H9 (cell line): ENCODE measurements around the gene PCYT2. TPM values are rescaled to one million over a fixed set of nuclear protein-coding genes. Genes with fewer than 3 reads are reported as not detected.

Experiments used
- DNase-seq: peaks from one replicate; pipeline ENCODE4 v3.0.0-alpha.2; 2017
- H2AFZ ChIP-seq: one replicate; pipeline ENCODE4 v1.6.1; 2013; ENCODE audit warnings: mild to moderate bottlenecking, low read length, control low read depth, moderate library complexity
- H2AK5ac ChIP-seq: 2 replicates; pipeline ENCODE4 v1.6.1; 2013; ENCODE audit warnings: low read length, control low read depth, mixed read lengths; ENCODE audit not compliant: insufficient read length
- H2BK120ac ChIP-seq: one replicate; pipeline ENCODE4 v1.6.1; 2013; ENCODE audit warnings: low read depth, mild to moderate bottlenecking, low read length, control low read depth, inconsistent platforms; ENCODE audit not compliant: poor library complexity, severe bottlenecking
- H2BK12ac ChIP-seq: 2 replicates; pipeline ENCODE4 v1.6.1; 2013; ENCODE audit warnings: low read length, control low read depth, mixed read lengths, low read depth; ENCODE audit not compliant: insufficient read length
- H2BK15ac ChIP-seq: 2 replicates; pipeline ENCODE4 v1.6.1; 2013; ENCODE audit warnings: low read depth, low read length, control low read depth
- H2BK20ac ChIP-seq: one replicate; pipeline ENCODE4 v1.6.1; 2013; ENCODE audit warnings: low read depth, mild to moderate bottlenecking, low read length, control low read depth, inconsistent platforms; ENCODE audit not compliant: poor library complexity, severe bottlenecking
- H2BK5ac ChIP-seq: 2 replicates; pipeline ENCODE4 v1.6.1; 2013; ENCODE audit warnings: low read length, control low read depth, mixed read lengths; ENCODE audit not compliant: insufficient read length
- H3K14ac ChIP-seq: 2 replicates; pipeline ENCODE4 v1.6.1; 2013; ENCODE audit warnings: low read length, control low read depth; ENCODE audit not compliant: insufficient read depth
- H3K18ac ChIP-seq: 2 replicates; pipeline ENCODE4 v1.6.1; 2013; ENCODE audit warnings: low read depth, mild to moderate bottlenecking, mixed read lengths, low read length, control low read depth; ENCODE audit not compliant: insufficient read length
- H3K23ac ChIP-seq: 2 replicates; pipeline ENCODE4 v1.6.1; 2013; ENCODE audit warnings: low read length, control low read depth, mixed read lengths, low read depth; ENCODE audit not compliant: insufficient read length
- H3K23me2 ChIP-seq: 2 replicates; pipeline ENCODE4 v1.6.1; 2013; ENCODE audit warnings: low read depth, mild to moderate bottlenecking, mixed read lengths, low read length, control low read depth; ENCODE audit not compliant: insufficient read length, poor library complexity, severe bottlenecking
- H3K27ac ChIP-seq: 2 replicates; pipeline ENCODE4 v1.5.1; 2013; ENCODE audit warnings: low read length, control low read depth, mixed read lengths, low read depth; ENCODE audit not compliant: insufficient read length
- H3K27me3 ChIP-seq: 2 replicates; pipeline ENCODE4 v1.6.1; 2013; ENCODE audit warnings: low read length, control low read depth, inconsistent platforms; ENCODE audit not compliant: insufficient read depth
- H3K4ac ChIP-seq: 2 replicates; pipeline ENCODE4 v1.6.1; 2013; ENCODE audit warnings: low read depth, mild to moderate bottlenecking, control low read depth, inconsistent platforms, low read length, moderate library complexity
- H3K4me1 ChIP-seq: 2 replicates; pipeline ENCODE4 v1.6.1; 2013; ENCODE audit warnings: low read length, control low read depth, inconsistent platforms; ENCODE audit not compliant: insufficient read depth
- H3K4me2 ChIP-seq: 2 replicates; pipeline ENCODE4 v1.6.1; 2013; ENCODE audit warnings: low read length, control low read depth, mixed read lengths; ENCODE audit not compliant: insufficient read length, insufficient read depth
- H3K56ac ChIP-seq: 2 replicates; pipeline ENCODE4 v1.6.1; 2013; ENCODE audit warnings: low read depth, mild to moderate bottlenecking, mixed read lengths, low read length, control low read depth; ENCODE audit not compliant: insufficient read length
- H3K79me1 ChIP-seq: 2 replicates; pipeline ENCODE4 v1.6.1; 2013; ENCODE audit warnings: low read depth, mild to moderate bottlenecking, moderate library complexity, low read length, control low read depth, inconsistent platforms; ENCODE audit not compliant: insufficient read depth, poor library complexity, severe bottlenecking
- H3K79me2 ChIP-seq: 2 replicates; pipeline ENCODE4 v1.6.1; 2013; ENCODE audit warnings: low read length, control low read depth, inconsistent platforms; ENCODE audit not compliant: insufficient read depth
- H3K9ac ChIP-seq: 2 replicates; pipeline ENCODE4 v1.6.1; 2013; ENCODE audit warnings: low read length, control low read depth, mixed read lengths; ENCODE audit not compliant: insufficient read length; ENCODE audit errors: extremely low read depth
- H3K9me3 ChIP-seq: one replicate; pipeline ENCODE4 v1.6.1; 2013; ENCODE audit warnings: low read depth, low read length, inconsistent platforms; ENCODE audit not compliant: control insufficient read depth
- H3T11ph ChIP-seq: one replicate; pipeline ENCODE4 v1.6.1; 2013; ENCODE audit warnings: mild to moderate bottlenecking, low read length, control low read depth, inconsistent platforms
- H4K20me1 ChIP-seq: one replicate; pipeline ENCODE4 v1.6.1; 2013; ENCODE audit not compliant: control insufficient read depth, insufficient read length, insufficient read depth
- H4K5ac ChIP-seq: 2 replicates; pipeline ENCODE4 v1.6.1; 2013; ENCODE audit warnings: low read depth, mild to moderate bottlenecking, mixed read lengths, low read length, control low read depth; ENCODE audit not compliant: insufficient read length
- H4K8ac ChIP-seq: replicated peaks from 2 replicates; pipeline ENCODE4 v1.6.1; 2013; ENCODE audit warnings: low read length, control low read depth, mixed read lengths, low read depth; ENCODE audit not compliant: insufficient read length
- H4K91ac ChIP-seq: 2 replicates; pipeline ENCODE4 v1.6.1; 2013; ENCODE audit warnings: low read depth, mild to moderate bottlenecking, moderate library complexity, mixed read lengths, low read length, control low read depth; ENCODE audit not compliant: insufficient read length
- H3K27ac Mint-ChIP-seq, 3 experiments: 2 replicates in 2 of 3; 3 replicates in 1 of 3; pipeline ENCODE4 v1.8.0; 2020 to 2021; ENCODE audit warnings: mixed read lengths in 3 of 3, mild to moderate bottlenecking in 1 of 3, moderate library complexity in 1 of 3
- H3K27me3 Mint-ChIP-seq: 2 replicates; pipeline ENCODE4 v1.8.0; 2021; ENCODE audit warnings: low read depth, mild to moderate bottlenecking, moderate library complexity, mixed read lengths
- H3K36me3 Mint-ChIP-seq, 3 experiments: 2 replicates in 2 of 3; 3 replicates in 1 of 3; pipeline ENCODE4 v1.8.0; 2020 to 2021; ENCODE audit warnings: low read depth in 3 of 3, mixed read lengths in 3 of 3; ENCODE audit not compliant: insufficient read depth in 1 of 3
- H3K4me1 Mint-ChIP-seq, 2 experiments: 2 replicates each; pipeline ENCODE4 v1.8.0; 2020; ENCODE audit warnings: mixed read lengths in 2 of 2
- H3K4me3 Mint-ChIP-seq, 2 experiments: 2 replicates in 1 of 2; 3 replicates in 1 of 2; pipeline ENCODE4 v1.8.0; 2020 to 2021; ENCODE audit warnings: mild to moderate bottlenecking in 2 of 2, mixed read lengths in 2 of 2, moderate library complexity in 1 of 2
- H3K9me3 Mint-ChIP-seq, 2 experiments: 2 replicates in 1 of 2; 3 replicates in 1 of 2; pipeline ENCODE4 v1.8.0; 2020; ENCODE audit warnings: mild to moderate bottlenecking in 2 of 2, mixed read lengths in 2 of 2, moderate library complexity in 1 of 2
- WGBS: extraction: QIAGEN DNeasy Blood & Tissue Kit; methylation state at CpG from one replicate; pipeline ENCODE4 v1.1.7; 2013; ENCODE audit warnings: missing lambda C conversion rate, low lambda C conversion rate, mixed read lengths; ENCODE audit not compliant: insufficient read length; ENCODE audit errors: extremely low coverage; 5-methylcytosine and 5-hydroxymethylcytosine counted together
- total RNA-seq: library from RNA; stranded (reverse); gene quantifications from 2 replicates; pipeline ENCODE4 v1.2.1, GENCODE V29; 2021
- TF ChIP-seq, protein P1 (sequence below): fragments of 200-600 bp; sonication (generic); conservative IDR thresholded peaks from 3 replicates; pipeline ENCODE4 v1.8.0; 2021; ENCODE audit warnings: antibody characterized with exemption, mild to moderate bottlenecking

Gene PCYT2
- total RNA-seq, 1 experiment from 2014 or later: 24.5 TPM

DNA sequence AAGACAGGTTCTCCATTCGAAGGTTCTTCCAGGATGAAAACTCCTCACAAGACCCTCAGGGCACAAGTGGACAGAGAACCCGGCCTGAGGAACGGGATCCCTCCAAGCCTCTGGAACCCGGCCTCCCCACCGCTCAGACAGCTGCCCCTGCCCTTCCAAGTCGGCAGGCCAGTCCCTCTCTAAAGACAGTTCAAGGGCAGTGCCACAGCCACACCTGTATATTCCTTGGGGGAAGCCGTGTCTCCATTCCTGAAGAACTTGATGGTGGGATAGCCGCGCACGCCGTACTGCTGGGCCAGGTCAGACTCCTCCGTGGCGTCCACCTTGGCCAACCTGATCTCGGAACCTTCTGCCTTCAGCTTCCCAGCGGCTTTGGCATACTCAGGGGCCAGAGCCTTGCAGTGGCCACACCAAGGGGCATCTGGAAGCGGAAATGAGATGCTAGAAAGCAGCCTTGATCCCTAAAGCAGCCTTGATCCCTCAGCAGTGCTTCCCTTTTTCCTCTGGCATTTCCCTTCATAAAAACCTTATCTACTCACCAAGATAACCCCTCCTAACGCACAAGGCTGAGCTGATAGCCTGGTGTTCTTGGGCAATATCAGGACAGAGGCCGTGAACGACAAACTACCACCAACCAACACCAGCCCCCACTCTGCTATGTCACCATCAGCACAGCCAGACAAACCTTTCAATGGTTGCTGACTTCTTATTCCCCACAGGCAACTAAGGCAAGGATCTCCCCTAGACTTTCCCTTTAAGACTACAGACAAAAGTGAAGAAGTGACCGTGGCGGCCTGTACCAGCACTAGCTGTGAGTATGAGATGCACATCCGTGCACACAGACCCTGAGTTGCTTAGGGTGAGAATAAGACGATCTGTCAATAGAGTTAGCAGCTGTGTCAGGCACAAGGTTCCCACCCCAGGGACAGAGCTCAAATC is 52.0 kb downstream of the PCYT2 start:
- Histone ChIP-seq H3K4me2 (peak overlapping the region; percentile 78), H2AK5ac (no peak overlapping the region), H3K4ac (no peak overlapping the region), H2BK120ac (no peak overlapping the region), H2BK5ac (no peak overlapping the region), H3K27me3 (no peaks in the 10 kb centered on the region), H2BK12ac (no peak overlapping the region), H2BK20ac (no peak overlapping the region), H3K23ac (no peak overlapping the region), H3K4me1 (peaks cover 3% of the 10 kb centered on the region; the same call in 1 of the 2 replicates), H3K9ac (peak overlapping the region; percentile 56), H3K18ac (no peak overlapping the region), H2BK15ac (no peak overlapping the region), H2AFZ (no peak overlapping the region), H4K91ac (no peak overlapping the region), H3K79me1 (peaks cover 14% of the 10 kb centered on the region), H4K8ac (no peak overlapping the region), H3K56ac (no peak overlapping the region), H4K20me1 (peaks cover 2% of the 10 kb centered on the region), H3K14ac (no peak overlapping the region), H3T11ph (no peak overlapping the region), H4K5ac (no peak overlapping the region), H3K23me2 (peaks cover 10% of the 10 kb centered on the region), H3K79me2 (peaks cover 20% of the 10 kb centered on the region; the same call in 1 of the 2 replicates), H3K27ac (no peak overlapping the region), H3K9me3 (no peaks in the 10 kb centered on the region)
- no CpG with 5 or more reads among the region's 23 CpGs for WGBS
- no peak for DNase-seq
- TF ChIP-seq, protein P1, sequence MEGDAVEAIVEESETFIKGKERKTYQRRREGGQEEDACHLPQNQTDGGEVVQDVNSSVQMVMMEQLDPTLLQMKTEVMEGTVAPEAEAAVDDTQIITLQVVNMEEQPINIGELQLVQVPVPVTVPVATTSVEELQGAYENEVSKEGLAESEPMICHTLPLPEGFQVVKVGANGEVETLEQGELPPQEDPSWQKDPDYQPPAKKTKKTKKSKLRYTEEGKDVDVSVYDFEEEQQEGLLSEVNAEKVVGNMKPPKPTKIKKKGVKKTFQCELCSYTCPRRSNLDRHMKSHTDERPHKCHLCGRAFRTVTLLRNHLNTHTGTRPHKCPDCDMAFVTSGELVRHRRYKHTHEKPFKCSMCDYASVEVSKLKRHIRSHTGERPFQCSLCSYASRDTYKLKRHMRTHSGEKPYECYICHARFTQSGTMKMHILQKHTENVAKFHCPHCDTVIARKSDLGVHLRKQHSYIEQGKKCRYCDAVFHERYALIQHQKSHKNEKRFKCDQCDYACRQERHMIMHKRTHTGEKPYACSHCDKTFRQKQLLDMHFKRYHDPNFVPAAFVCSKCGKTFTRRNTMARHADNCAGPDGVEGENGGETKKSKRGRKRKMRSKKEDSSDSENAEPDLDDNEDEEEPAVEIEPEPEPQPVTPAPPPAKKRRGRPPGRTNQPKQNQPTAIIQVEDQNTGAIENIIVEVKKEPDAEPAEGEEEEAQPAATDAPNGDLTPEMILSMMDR: no peak
- H3K9me3 Mint-ChIP-seq: peaks cover 0 to 3% of the 10 kb centered on the region in 2 experiments; a peak in 1 of 5 replicates
- peak overlapping the region; percentile 38 to 89 (median 87) for H3K27ac Mint-ChIP-seq
- peaks cover 9 to 20% of the 10 kb centered on the region in 2 experiments for H3K4me1 Mint-ChIP-seq
- peak overlapping the region; percentile 82 to 88 for H3K4me3 Mint-ChIP-seq
- peaks cover 22 to 61% (median 55%) of the 10 kb centered on the region in 3 experiments; a peak in 6 of 7 replicates for H3K36me3 Mint-ChIP-seq
- H3K27me3 Mint-ChIP-seq: peaks cover 2% of the 10 kb centered on the region
